CD4-positive, alpha-beta T cell treated with Interferon alpha-2 for 1 hour (primary cell): Measurements from ENCODE around the gene CAPN13.

Experiments used
- DNase-seq, 2 donors: peaks; one replicate each; pipeline ENCODE4 v3.0.0-alpha.2; 2020 to 2022

Gene CAPN13

GRCh38 chr2:30678410-30679137, 128.7 kb downstream of the CAPN13 start:
- DNase-seq, result no peak

DNA sequence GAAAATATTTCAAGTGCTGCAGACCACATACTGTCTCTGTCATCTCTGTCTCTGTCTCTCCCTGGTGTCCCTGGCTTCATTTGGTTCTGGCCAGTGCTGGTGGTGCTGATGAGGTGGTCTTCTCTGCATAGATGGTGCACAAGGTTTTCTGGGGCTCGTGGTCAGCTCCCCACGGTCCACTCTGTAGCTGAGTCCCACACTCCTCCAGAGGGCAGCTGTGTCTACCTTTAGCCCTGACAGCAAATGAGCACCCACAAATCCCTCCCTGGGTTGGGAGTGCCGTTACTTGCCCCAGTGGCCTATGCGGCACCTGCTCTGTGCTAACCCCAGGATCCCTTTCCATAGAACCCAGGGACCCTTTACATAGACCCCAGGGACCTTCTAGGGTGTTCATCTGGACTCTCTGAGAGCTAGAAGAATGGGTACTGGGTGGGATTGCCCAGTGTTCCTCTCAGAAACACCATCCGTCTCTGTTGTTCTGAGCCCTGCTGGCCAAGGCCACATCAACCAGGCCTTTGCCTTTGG, 129.3 kb downstream of the CAPN13 start:
- no peak for DNase-seq

- no peak for DNase-seq
Observed at GRCh38 chr2:30677231-30677630, 130.0 kb downstream of the CAPN13 start.

DNA sequence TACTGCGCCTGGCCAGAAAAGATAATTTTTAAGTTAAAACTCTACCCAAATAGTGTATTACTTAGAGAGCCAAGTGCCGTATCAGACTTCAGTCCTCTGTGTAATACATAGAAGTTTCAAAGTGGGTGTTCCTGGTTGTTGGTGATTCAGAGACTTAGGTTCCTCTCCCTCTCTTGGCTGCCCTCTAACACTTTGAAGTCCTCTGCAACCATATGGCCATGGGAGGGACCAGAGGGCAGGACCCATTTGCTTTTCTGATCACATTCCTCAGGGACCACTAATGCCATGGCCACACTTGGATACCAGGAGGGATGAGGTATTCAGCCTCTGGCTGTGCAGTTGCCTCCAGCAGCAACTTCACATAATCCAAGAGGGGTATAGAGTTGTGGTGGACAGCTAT, 131.5 kb downstream of the CAPN13 start:
- DNase-seq, result no peak

DNA sequence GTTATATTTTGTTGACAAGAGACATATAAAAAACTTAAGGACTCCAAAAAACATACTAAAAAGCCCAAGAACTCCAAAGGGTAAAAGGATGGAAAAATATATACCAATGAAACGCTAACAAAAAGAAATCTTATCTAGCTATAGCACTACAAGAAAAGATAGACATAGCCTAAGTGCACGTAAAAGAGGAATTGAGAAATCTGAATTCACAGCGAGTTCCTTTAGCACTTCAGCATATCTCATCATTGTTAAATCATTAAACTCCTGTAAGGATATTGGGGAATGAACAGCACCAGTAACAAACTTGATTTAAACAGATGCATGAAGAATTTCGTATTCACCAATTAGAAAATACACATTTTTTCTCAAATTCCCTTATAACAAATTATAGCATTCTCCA, 134.1 kb downstream of the CAPN13 start:
- no peak for DNase-seq
